GM19455 (cell line): ENCODE results near the gene ACOT7.
"Not testable (repeated sequence)": the region's sequence is repeated elsewhere in the genome, so short reads cannot be mapped to it uniquely, and the experiment has no call there.

ENCODE experiments used
- ATAC-seq: cut with Tn5 transposase; IDR thresholded peaks from one replicate; pipeline ENCODE4 v1.9.1; 2021; ENCODE audit not compliant: unreplicated experiment

ACOT7 gene

GRCh38 chr1:6363085-6363884 lies 30.3 kb downstream of the ACOT7 start:
- not testable (repeated sequence) for ATAC-seq

DNA sequence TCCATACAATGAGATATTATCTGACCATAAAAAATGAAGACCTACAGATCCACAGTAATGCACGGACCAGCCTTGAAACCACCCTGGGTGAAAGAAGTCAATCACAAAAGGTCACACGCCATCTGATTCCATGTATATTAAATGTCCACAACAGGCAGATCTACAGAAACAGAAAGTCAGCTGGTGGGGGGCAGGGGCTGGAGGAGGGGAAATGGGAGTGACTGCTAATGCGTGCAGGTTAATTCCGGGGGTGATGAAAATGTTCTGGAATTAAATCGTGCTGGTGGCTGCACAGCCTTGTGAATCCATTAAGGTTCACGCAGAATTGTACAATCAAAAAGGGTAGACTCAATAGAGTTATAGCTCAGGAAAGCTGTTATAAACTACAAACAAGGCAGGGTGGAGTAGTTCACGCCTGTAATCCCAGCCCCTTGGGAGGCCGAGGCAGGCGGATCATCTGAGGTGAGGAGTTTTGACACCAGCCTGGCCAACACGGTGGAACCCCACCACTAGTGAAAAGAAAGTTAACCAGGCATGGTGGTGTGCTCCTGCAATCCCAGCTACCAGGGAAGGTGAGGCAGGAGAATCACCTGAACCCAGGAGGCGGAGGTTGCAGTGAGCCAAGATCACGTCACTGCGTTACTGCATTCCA lies 32.3 kb downstream of the ACOT7 start:
- no peak for ATAC-seq

DNA sequence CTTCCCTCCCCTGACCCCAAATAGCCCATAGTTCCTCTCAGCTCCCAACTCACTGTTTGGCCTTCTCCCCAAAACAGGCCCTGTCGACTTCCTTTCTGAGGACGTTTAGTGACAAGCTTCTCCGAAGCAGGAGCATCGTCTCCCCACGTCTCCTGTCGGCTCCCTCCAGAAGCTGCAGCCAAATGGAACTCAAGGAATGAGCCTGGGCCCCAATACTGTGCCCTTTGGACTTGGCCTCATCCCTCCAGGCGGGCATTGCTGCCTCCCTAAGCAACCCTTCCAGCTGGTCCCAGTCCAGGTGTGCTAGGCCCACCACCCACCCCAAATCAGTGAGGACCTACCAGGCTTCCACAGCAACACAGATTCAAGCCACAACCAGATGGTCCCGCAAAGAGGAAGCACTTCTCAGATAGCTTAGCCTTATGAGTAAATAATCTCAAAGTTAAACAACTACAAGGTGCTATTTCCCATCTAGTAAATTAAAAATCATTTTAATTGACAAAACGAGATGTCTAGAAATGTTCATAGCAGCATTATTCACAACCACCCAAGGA lies 33.0 kb downstream of the ACOT7 start:
- no peak for ATAC-seq

GRCh38 chr1:6360117-6360496 lies 33.5 kb downstream of the ACOT7 start:
- ATAC-seq: no peak

GRCh38 chr1:6359216-6360116 lies 34.1 kb downstream of the ACOT7 start:
- ATAC-seq: peak; percentile 83

GRCh38 chr1:6358757-6359201 lies 34.8 kb downstream of the ACOT7 start:
- ATAC-seq: peak; percentile 31

GRCh38 chr1:6358144-6358624 lies 35.4 kb downstream of the ACOT7 start:
- no peak for ATAC-seq

DNA sequence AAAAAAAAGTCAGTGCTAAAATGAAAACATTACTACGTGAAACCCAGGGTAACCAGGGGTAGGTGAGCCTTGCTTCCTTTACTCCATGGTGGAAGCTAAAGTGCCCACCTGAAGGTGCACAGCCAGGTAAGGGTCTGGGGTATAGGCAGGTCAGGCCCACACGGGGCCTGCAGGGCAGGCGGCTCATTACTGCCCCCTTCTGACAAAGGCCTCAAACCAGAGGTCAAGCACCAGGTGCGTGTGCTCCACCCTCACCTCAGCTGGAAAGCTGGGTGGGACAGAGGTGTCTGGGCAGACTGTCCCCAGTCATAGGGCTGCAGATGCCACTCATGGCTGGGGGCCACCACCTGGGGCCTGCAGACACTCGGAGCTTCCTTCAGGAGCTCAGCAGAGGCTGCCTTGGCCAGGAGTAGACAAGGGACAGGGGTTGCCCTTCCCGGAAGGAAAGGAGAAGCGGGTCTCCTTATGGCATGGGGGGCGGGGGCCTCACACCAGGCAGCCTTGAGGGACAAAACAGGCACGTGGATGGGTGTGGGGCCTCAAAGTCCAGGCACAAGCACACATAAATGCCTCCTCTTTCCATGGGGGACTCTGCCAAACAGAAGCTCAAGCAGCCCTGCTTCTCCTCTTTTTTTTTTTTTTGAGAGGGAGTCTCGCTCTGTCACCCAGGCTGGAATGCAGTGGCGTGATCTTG lies 36.2 kb downstream of the ACOT7 start:
- no peak for ATAC-seq

DNA sequence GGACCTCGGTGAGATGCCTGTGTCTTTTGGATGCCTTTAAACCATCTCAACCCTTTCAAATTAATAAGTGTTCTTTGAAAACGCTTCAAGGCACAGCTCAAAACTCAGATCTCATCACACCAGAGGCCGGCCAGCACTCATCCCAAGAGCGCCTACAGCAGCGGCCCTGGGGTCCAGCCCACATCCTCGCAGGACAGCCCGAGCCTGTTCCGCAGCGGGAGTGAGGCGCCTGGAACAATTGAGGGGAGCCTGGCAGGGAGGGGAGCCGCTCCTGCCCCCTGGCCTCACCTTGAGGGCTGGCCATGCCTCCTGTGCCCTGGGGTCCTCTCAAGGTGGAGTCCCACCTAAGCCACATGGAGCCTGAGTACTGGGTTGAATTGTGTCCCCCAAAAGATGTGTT lies 37.9 kb downstream of the ACOT7 start:
- ATAC-seq: no peak

DNA sequence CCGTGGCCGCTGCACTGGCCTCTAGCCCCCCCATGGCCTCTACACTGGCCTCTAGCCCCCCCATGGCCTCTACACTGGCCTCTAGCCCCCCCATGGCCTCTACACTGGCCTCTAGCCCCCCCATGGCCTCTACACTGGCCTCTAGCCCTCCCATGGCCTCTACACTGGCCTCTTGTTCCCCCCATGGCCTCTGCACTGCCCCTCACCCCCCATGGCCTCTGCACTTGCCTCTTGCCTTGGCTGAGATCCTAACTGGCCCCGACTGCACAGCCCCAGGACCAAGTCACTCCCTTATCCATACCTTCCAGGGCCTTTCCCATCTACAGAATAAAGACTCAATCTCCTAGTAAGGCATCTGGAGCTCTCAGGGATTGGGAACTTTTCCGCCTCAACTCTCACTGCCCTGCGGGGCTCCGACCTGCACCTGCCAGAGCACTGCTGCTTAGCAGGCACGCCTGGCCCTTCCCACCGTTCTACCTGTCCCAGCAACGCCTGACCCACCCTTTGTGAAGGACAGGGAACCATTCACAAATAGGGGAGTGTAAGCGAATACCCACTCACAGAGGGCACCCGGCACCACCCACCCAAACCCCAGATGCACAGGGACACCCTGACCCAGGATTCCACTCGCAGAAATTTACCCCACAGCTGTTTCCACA lies 38.8 kb downstream of the ACOT7 start:
- no peak for ATAC-seq

GRCh38 chr1:6353955-6354658 lies 39.5 kb downstream of the ACOT7 start:
- ATAC-seq: no peak

DNA sequence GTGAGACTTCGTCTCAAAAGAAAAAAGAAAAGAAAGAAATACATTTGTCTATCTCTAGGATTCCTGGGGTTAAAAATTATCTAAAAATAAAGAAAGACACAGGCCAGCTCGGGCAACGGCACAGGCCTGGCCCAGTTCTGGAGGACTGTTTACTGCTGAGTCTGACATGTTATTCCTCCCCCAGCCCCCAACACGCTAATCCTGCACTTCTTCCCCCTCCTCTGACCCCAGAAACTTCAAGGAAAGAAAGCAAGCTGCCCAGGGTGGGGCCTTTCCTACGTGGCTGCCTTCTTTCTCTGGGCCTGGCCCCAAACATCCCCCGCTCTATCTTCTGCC lies 40.0 kb downstream of the ACOT7 start:
- ATAC-seq: no peak

DNA sequence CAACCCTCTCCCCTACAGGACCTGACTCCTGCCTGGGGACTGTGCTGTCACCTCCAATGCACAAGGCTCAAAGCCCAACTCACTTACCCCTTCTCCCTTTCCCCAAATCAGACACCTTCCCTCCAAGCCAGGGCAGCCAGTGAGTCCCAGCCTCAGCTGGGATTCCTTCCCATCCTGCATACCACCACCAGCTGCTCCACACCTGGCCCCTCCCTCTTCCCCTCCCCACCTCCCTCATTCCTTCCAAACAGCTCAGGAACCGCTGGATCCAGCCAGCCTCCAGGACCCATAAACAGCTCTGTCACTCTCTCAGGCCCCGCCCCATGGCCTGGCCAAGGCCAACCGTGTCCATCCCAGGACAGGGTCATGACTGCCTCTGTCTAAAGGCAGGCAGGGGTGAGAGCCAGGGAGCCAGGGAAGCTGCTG lies 41.4 kb downstream of the ACOT7 start:
- no peak for ATAC-seq

- ATAC-seq: no peak
Measured at GRCh38 chr1:6351480-6352137, 42.0 kb downstream of the ACOT7 start.

GRCh38 chr1:6350416-6351088 lies 43.0 kb downstream of the ACOT7 start:
- no peak for ATAC-seq

DNA sequence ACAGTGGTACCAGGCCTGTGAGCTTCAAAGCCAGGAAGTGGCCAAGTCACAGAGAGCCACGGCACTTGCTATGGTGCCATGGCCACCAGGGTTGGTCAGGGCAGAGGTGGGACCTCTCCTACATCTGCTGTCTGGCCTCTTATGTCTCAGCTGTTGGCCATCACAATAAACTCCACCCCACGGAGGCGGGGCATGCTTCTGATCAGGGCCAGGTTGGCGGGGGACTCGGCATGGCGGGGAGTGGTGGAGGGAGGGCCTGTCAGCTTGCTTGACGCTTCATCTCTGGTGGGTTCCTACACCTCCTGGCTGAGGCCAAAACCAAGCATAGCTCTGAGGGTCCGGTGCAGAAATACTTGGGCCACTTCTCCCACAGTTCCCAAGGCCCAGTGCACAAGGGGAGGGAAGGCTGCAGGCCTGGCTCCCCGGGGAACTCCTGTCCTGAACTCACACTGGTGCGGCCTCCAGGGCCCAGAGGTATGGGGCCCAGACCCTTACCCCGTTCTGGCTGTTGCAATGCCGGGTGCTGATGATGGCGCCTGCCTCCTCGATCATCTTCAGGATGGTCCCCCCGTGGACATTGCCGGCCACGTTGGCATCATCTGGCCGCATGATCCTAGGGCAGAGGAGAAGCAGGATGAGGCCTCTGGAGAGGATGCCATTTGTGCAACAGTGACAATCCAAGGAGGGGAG lies 44.2 kb downstream of the ACOT7 start:
- no peak for ATAC-seq

- no peak for ATAC-seq
Measured at GRCh38 chr1:6348511-6349191, 44.9 kb downstream of the ACOT7 start.
